Progenitor cell of endocrine pancreas (in vitro differentiated cells): Measurements from ENCODE around the gene ZNF69. TPM values are rescaled to one million over a fixed set of nuclear protein-coding genes. Genes with fewer than 3 reads are reported as not detected.
"Not testable (repeated sequence)": the region's sequence is repeated elsewhere in the genome, so short reads cannot be mapped to it uniquely, and the experiment has no call there.

Experiments
- DNase-seq: peaks from one replicate; pipeline ENCODE4 v3.0.0; 2021; ENCODE audit warnings: low spot score; ENCODE audit not compliant: unreplicated experiment
- H3K27ac Mint-ChIP-seq: 2 replicates; pipeline ENCODE4 v1.8.0; 2021; ENCODE audit warnings: mild to moderate bottlenecking, moderate library complexity, mixed read lengths
- H3K27me3 Mint-ChIP-seq: 2 replicates; pipeline ENCODE4 v1.8.0; 2021; ENCODE audit warnings: mixed read lengths
- H3K36me3 Mint-ChIP-seq: 2 replicates; pipeline ENCODE4 v1.8.0; 2022; ENCODE audit warnings: mixed read lengths; ENCODE audit not compliant: insufficient read depth
- H3K4me1 Mint-ChIP-seq: 2 replicates; pipeline ENCODE4 v1.8.0; 2021; ENCODE audit warnings: low read depth, mixed read lengths
- H3K4me3 Mint-ChIP-seq: 2 replicates; pipeline ENCODE4 v1.8.0; 2021; ENCODE audit warnings: low read depth, mild to moderate bottlenecking, moderate library complexity, mixed read lengths
- H3K9me3 Mint-ChIP-seq: 2 replicates; pipeline ENCODE4 v1.8.0; 2021; ENCODE audit warnings: low read depth, mixed read lengths
- CTCF ChIP-seq: fragments of 200-600 bp; sonication (generic); IDR thresholded peaks from one replicate; pipeline ENCODE4 v1.5.0; 2021; ENCODE audit warnings: antibody characterized with exemption, mild to moderate bottlenecking; ENCODE audit not compliant: unreplicated experiment
- total RNA-seq: library from RNA; stranded (reverse); gene quantifications from 2 replicates; pipeline ENCODE4 v1.2.1, GENCODE V29; 2021

ZNF69 gene
- total RNA-seq, 1 donor from 2014 or later, result 39.0 TPM

- no peak for DNase-seq
- Mint-ChIP-seq H3K9me3 (peaks cover 20% of the 10 kb centered on the region), H3K4me3 (no peak overlapping the region), H3K27ac (no peak overlapping the region), H3K27me3 (no peaks in the 10 kb centered on the region), H3K36me3 (peaks cover 2% of the 10 kb centered on the region), H3K4me1 (no peaks in the 10 kb centered on the region)
- TF ChIP-seq CTCF, result no peak
Measured at GRCh38 chr19:11853358-11853757, 34.2 kb upstream of the ZNF69 start.

- H3K9me3 Mint-ChIP-seq, result peaks cover 39% of the 10 kb centered on the region
- no peaks in the 10 kb centered on the region for H3K36me3 Mint-ChIP-seq
- no peak overlapping the region for H3K27ac Mint-ChIP-seq
- no peaks in the 10 kb centered on the region for H3K4me1 Mint-ChIP-seq
- no peak overlapping the region for H3K4me3 Mint-ChIP-seq
- H3K27me3 Mint-ChIP-seq, result no peaks in the 10 kb centered on the region
- DNase-seq, result no peak
- TF ChIP-seq CTCF, result no peak
Measured at GRCh38 chr19:11856596-11857250, 30.9 kb upstream of the ZNF69 start.

DNA sequence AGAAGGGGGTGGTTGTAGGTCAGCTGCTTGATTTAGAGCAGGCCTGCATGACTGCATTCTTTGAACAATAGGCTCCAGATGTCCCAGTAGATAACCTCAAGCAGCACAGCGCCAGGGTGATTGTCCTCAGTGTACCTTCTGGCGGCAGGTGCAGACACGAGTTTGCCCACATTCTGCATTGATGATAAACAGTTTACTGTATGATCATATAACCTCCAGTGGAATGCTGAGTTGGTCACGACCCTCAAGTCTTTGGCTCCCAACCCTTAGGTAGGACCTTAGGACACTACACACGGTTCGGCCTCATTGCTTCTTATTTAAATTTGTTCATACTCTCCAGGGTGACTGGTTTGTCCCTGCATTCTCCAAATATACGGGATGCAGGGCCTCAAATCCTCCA lies 26.9 kb upstream of the ZNF69 start:
- H3K4me1 Mint-ChIP-seq, result no peaks in the 10 kb centered on the region
- no peak for TF ChIP-seq CTCF
- peaks cover 9% of the 10 kb centered on the region for H3K36me3 Mint-ChIP-seq
- peaks cover 49% of the 10 kb centered on the region for H3K9me3 Mint-ChIP-seq
- no peak for DNase-seq
- no peak overlapping the region for H3K27ac Mint-ChIP-seq
- no peaks in the 10 kb centered on the region for H3K27me3 Mint-ChIP-seq
- no peak overlapping the region for H3K4me3 Mint-ChIP-seq

GRCh38 chr19:11861301-11861700 lies 26.3 kb upstream of the ZNF69 start:
- Mint-ChIP-seq H3K4me1 (no peaks in the 10 kb centered on the region), H3K4me3 (no peak overlapping the region), H3K36me3 (peaks cover 11% of the 10 kb centered on the region), H3K27me3 (no peaks in the 10 kb centered on the region), H3K9me3 (peaks cover 49% of the 10 kb centered on the region), H3K27ac (no peak overlapping the region)
- no peak for TF ChIP-seq CTCF
- DNase-seq, result no peak

DNA sequence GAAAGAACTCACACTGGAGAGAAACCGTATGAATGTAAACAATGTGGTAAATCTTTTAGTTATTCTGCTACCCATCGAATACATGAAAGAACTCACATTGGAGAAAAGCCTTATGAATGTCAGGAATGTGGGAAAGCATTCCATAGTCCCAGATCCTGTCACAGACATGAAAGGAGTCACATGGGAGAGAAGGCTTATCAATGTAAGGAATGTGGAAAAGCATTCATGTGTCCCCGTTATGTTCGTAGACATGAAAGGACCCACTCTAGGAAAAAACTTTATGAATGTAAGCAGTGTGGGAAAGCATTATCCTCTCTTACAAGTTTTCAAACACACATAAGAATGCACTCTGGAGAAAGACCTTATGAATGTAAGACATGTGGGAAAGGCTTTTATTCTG lies 19.8 kb upstream of the ZNF69 start:
- H3K27ac Mint-ChIP-seq, H3K27me3 Mint-ChIP-seq, H3K4me1 Mint-ChIP-seq, DNase-seq, H3K4me3 Mint-ChIP-seq: not testable (repeated sequence)
- H3K9me3 Mint-ChIP-seq, result peaks cover 59% of the 10 kb centered on the region
- peaks cover 28% of the 10 kb centered on the region for H3K36me3 Mint-ChIP-seq

DNA sequence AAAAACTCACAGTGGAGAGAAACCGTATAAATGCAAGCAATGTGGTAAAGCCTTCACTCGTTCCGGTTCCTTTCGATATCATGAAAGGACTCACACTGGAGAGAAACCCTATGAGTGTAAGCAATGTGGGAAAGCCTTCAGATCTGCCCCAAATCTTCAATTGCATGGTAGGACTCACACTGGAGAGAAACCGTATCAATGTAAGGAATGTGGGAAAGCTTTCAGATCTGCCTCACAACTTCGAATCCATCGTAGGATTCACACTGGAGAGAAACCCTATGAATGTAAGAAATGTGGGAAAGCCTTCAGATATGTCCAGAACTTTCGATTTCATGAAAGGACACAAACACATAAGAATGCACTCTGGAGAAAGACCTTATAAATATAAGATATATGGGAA lies 19.4 kb upstream of the ZNF69 start:
- Mint-ChIP-seq H3K4me3 (no peak overlapping the region), H3K36me3 (peaks cover 28% of the 10 kb centered on the region), H3K27me3 (no peaks in the 10 kb centered on the region), H3K9me3 (peaks cover 58% of the 10 kb centered on the region), H3K4me1 (no peaks in the 10 kb centered on the region), H3K27ac (no peak overlapping the region)
- DNase-seq, result no peak
- no peak for TF ChIP-seq CTCF
